ENCODE measurements around the gene QDPR. TPM values are rescaled to one million over a fixed set of nuclear protein-coding genes. Genes with fewer than 3 reads are reported as not detected.

QDPR gene
- polyA plus RNA-seq, 1 experiment = 23.7 TPM

- Histone ChIP-seq H3K4me3 (ENCODE audit: low read depth, low read length) (no peak overlapping the region), H3K36me3 (ENCODE audit: control insufficient read depth, insufficient read depth, low read length) (peaks cover 7% of the 10 kb centered on the region), H3K27me3 (ENCODE audit: control insufficient read depth, insufficient read depth, low read length) (no peaks in the 10 kb centered on the region)
- DNase-seq (ENCODE audit: low read depth) = no peak
- POLR2A ChIA-PET = no interaction called here
- CTCF ChIA-PET = interaction anchor here (1.2 kb wide), 1 partner anchor 24 kb away, joined by 3 read pairs; no protein-coding TSS in a partner anchor
- no peak for TF ChIP-seq CTCF (IDR thresholded peaks at IDR 0.05; ENCODE audit: insufficient read depth, low read depth, low read length)
These were observed 11.3 kb downstream of the QDPR start for GRCh38 chr4:17500574-17500973.

- no peak for DNase-seq (ENCODE audit: low read depth)
- no peaks in the 10 kb centered on the region for H3K27me3 ChIP-seq (ENCODE audit: control insufficient read depth, insufficient read depth, low read length)
- ChIA-PET CTCF (interaction anchor here (0.9 to 1.2 kb wide), 2 partner anchors 9 to 12 kb away, joined by 3 read pairs; no protein-coding TSS in a partner anchor), POLR2A (no interaction called here)
- H3K4me3 ChIP-seq (ENCODE audit: low read depth, low read length) = no peak overlapping the region
- peaks cover 7% of the 10 kb centered on the region for H3K36me3 ChIP-seq (ENCODE audit: control insufficient read depth, insufficient read depth, low read length)
- TF ChIP-seq CTCF (IDR thresholded peaks at IDR 0.05; ENCODE audit: insufficient read depth, low read depth, low read length) = no peak
These were observed 13.9 kb downstream of the QDPR start for GRCh38 chr4:17497890-17498523.

- ChIA-PET CTCF (no interaction called here), POLR2A (interaction anchor here (0.5 kb wide), 1 partner anchor 372 kb away, joined by 6 read pairs; no protein-coding TSS in a partner anchor)
- H3K36me3 ChIP-seq (ENCODE audit: control insufficient read depth, insufficient read depth, low read length) = peaks cover 8% of the 10 kb centered on the region; the same call in 1 of the 2 replicates
- H3K4me3 ChIP-seq (ENCODE audit: low read depth, low read length) = no peak overlapping the region
- no peaks in the 10 kb centered on the region for H3K27me3 ChIP-seq (ENCODE audit: control insufficient read depth, insufficient read depth, low read length)
- peak; percentile 30 for DNase-seq (ENCODE audit: low read depth)
- no peak for TF ChIP-seq CTCF (IDR thresholded peaks at IDR 0.05; ENCODE audit: insufficient read depth, low read depth, low read length)
These were observed 17.4 kb downstream of the QDPR start for GRCh38 chr4:17494258-17495190.

GRCh38 chr4:17493619-17494018 lies 18.3 kb downstream of the QDPR start:
- no peak for TF ChIP-seq CTCF (IDR thresholded peaks at IDR 0.05; ENCODE audit: insufficient read depth, low read depth, low read length)
- peaks cover 10% of the 10 kb centered on the region; the same call in 1 of the 2 replicates for H3K36me3 ChIP-seq (ENCODE audit: control insufficient read depth, insufficient read depth, low read length)
- no peak for DNase-seq (ENCODE audit: low read depth)
- no peak overlapping the region for H3K4me3 ChIP-seq (ENCODE audit: low read depth, low read length)
- ChIA-PET CTCF (interaction anchor here (0.6 to 1.0 kb wide), 2 partner anchors 11 to 22 kb away, joined by 4 to 5 read pairs; no protein-coding TSS in a partner anchor), POLR2A (interaction anchor here (0.5 kb wide), 1 partner anchor 373 kb away, joined by 6 read pairs; no protein-coding TSS in a partner anchor)
- H3K27me3 ChIP-seq (ENCODE audit: control insufficient read depth, insufficient read depth, low read length) = no peaks in the 10 kb centered on the region

GRCh38 chr4:17492876-17493275 lies 19.0 kb downstream of the QDPR start:
- H3K27me3 ChIP-seq (ENCODE audit: control insufficient read depth, insufficient read depth, low read length) = no peaks in the 10 kb centered on the region
- CTCF ChIA-PET = interaction anchor here (0.9 to 3.1 kb wide), 3 partner anchors 11 to 20 kb away, joined by 4 to 9 read pairs (median 4); no protein-coding TSS in a partner anchor
- no peak overlapping the region for H3K4me3 ChIP-seq (ENCODE audit: low read depth, low read length)
- no peak for TF ChIP-seq CTCF (IDR thresholded peaks at IDR 0.05; ENCODE audit: insufficient read depth, low read depth, low read length)
- POLR2A ChIA-PET = no interaction called here
- no peak for DNase-seq (ENCODE audit: low read depth)
- H3K36me3 ChIP-seq (ENCODE audit: control insufficient read depth, insufficient read depth, low read length) = peaks cover 10% of the 10 kb centered on the region; the same call in 1 of the 2 replicates

All from BJ (cell line).